Measurements from ENCODE around the gene KCNB1. TPM values are rescaled to one million over a fixed set of nuclear protein-coding genes. Genes with fewer than 3 reads are reported as not detected.

KCNB1 gene
- total RNA-seq, 2 donors from 2014 or later: 0.52 to 3.3 TPM

GRCh38 chr20:49415005-49415667, 67.3 kb downstream of the KCNB1 start:
- no peaks in the 10 kb centered on the region for H3K9me3 ChIP-seq
- intact Hi-C loops (cut with DNase I): no loop called here
- H3K36me3 ChIP-seq (replicated peaks in 1 of 2; ENCODE audit: insufficient read depth in 1 of 2, low read depth in 2 of 2): no peaks in the 10 kb centered on the region
- no peaks in the 10 kb centered on the region for H3K27me3 ChIP-seq
- H3K4me3 ChIP-seq: no peak overlapping the region
- TF ChIP-seq POLR2A (IDR thresholded peaks at IDR 0.05) (no peak), CTCF (IDR thresholded peaks at IDR 0.05) (no peak)
- H3K27ac ChIP-seq: no peak overlapping the region
- no peak for DNase-seq
- ATAC-seq: no peak
- H3K4me1 ChIP-seq: no peaks in the 10 kb centered on the region
- WGBS, 2 donors: 68 to 79% methylated on average over 8 of the region's 8 CpGs

GRCh38 chr20:49413677-49414076, 68.8 kb downstream of the KCNB1 start:
- no peak for DNase-seq
- Histone ChIP-seq H3K9me3 (no peaks in the 10 kb centered on the region), H3K4me3 (no peak overlapping the region), H3K36me3 (replicated peaks in 1 of 2; ENCODE audit: insufficient read depth in 1 of 2, low read depth in 2 of 2) (no peaks in the 10 kb centered on the region), H3K27me3 (no peaks in the 10 kb centered on the region), H3K27ac (no peak overlapping the region), H3K4me1 (no peaks in the 10 kb centered on the region)
- no peak for ATAC-seq
- 73 to 77% methylated on average over 4 of the region's 4 CpGs for WGBS, 2 donors
- TF ChIP-seq POLR2A (IDR thresholded peaks at IDR 0.05) (no peak), CTCF (IDR thresholded peaks at IDR 0.05) (no peak)
- intact Hi-C loops (cut with DNase I): no loop called here

- no peak for TF ChIP-seq CTCF (IDR thresholded peaks at IDR 0.05)
- no peak for TF ChIP-seq POLR2A (IDR thresholded peaks at IDR 0.05)
These were observed 69.5 kb downstream of the KCNB1 start for GRCh38 chr20:49412953-49413352.

GRCh38 chr20:49412254-49412653, 70.2 kb downstream of the KCNB1 start:
- 93 to 94% methylated on average over 4 of the region's 4 CpGs for WGBS, 2 donors
- H3K4me1 ChIP-seq: no peaks in the 10 kb centered on the region
- H3K9me3 ChIP-seq: no peaks in the 10 kb centered on the region
- no peak for TF ChIP-seq POLR2A (IDR thresholded peaks at IDR 0.05)
- no peak for TF ChIP-seq CTCF (IDR thresholded peaks at IDR 0.05)
- H3K36me3 ChIP-seq (replicated peaks in 1 of 2; ENCODE audit: insufficient read depth in 1 of 2, low read depth in 2 of 2): no peaks in the 10 kb centered on the region
- intact Hi-C loops (cut with DNase I): no loop called here
- no peak for DNase-seq
- H3K27ac ChIP-seq: no peak overlapping the region
- H3K4me3 ChIP-seq: no peak overlapping the region
- no peak for ATAC-seq
- no peaks in the 10 kb centered on the region for H3K27me3 ChIP-seq

More at GRCh38 chr20:49412953-49413352, 69.5 kb downstream of the KCNB1 start:
- no peaks in the 10 kb centered on the region for H3K9me3 ChIP-seq
- 62 to 78% methylated on average over 6 of the region's 6 CpGs for WGBS, 2 donors
- intact Hi-C loops (cut with DNase I): no loop called here
- no peak for DNase-seq
- H3K36me3 ChIP-seq (replicated peaks in 1 of 2; ENCODE audit: insufficient read depth in 1 of 2, low read depth in 2 of 2): no peaks in the 10 kb centered on the region
- no peaks in the 10 kb centered on the region for H3K27me3 ChIP-seq
- no peaks in the 10 kb centered on the region for H3K4me1 ChIP-seq
- ATAC-seq: no peak
- no peak overlapping the region for H3K27ac ChIP-seq
- H3K4me3 ChIP-seq: no peak overlapping the region
